A673 (cell line): ENCODE data around the gene ELOVL4.

Experiments used
- EZH2 ChIP-seq: fragments of 200-600 bp; sonication (generic); IDR thresholded peaks from 2 replicates; pipeline ENCODE4 v1.6.1; 2017; ENCODE audit warnings: borderline replicate concordance, low read depth, mild to moderate bottlenecking, mixed read lengths, antibody characterized with exemption, low read length; ENCODE audit not compliant: poor library complexity, severe bottlenecking
- TF ChIP-seq, protein P1 (sequence below): fragments of 300-800, 200-600 bp; sonication (generic); conservative IDR thresholded peaks from 2 replicates; pipeline ENCODE4 v1.5.1; 2017; ENCODE audit warnings: low read depth, mild to moderate bottlenecking, antibody characterized with exemption, low read length, moderate library complexity, mixed read lengths

DNA sequence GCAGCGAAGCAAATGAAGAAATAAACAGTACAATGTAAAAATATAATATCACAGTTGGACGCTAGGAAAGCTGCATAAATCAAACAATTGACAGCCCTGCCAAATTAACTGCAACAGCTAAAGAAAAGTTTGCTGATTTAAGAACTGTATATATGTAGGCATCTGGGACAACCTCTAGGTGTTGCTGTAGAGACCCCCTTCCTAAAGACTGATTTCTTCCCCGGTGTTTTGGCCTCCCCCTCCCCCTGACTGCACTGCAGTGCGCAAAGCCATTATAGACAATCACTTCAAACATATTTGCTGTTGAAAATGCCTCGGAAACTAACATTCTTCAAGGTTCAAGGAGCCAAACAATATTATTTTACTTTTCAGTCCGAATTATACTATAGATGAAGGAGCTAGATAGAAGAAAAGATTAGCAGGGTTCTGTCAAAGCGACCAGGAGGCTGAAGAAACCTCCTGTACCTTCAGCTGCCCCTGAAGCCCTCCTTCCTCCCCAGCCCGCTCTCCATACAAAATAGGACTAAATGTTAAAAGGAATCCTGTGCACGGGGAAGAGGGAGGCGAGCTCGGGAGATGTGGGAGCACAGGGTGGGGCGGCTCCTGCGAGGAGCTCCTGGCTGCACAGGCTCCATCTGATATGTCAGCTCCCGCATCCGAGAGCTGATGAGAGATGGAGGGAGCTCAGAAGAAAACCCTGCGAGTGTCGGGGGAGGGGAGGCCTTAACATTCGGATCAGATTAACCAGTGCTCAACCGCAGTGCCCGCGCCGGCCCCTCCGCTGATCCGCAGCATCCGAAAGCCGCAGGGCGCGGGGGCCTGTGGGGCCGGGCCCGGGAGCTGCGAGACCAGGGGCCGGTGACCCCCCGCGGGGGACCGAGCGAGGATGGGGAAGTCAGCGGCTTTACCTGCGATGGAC lies 822 bp downstream of the ELOVL4 start:
- TF ChIP-seq, protein P1, sequence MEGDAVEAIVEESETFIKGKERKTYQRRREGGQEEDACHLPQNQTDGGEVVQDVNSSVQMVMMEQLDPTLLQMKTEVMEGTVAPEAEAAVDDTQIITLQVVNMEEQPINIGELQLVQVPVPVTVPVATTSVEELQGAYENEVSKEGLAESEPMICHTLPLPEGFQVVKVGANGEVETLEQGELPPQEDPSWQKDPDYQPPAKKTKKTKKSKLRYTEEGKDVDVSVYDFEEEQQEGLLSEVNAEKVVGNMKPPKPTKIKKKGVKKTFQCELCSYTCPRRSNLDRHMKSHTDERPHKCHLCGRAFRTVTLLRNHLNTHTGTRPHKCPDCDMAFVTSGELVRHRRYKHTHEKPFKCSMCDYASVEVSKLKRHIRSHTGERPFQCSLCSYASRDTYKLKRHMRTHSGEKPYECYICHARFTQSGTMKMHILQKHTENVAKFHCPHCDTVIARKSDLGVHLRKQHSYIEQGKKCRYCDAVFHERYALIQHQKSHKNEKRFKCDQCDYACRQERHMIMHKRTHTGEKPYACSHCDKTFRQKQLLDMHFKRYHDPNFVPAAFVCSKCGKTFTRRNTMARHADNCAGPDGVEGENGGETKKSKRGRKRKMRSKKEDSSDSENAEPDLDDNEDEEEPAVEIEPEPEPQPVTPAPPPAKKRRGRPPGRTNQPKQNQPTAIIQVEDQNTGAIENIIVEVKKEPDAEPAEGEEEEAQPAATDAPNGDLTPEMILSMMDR: peak; percentile 58
- TF ChIP-seq EZH2: no peak
